IMR-90 (cell line): Measurements from ENCODE around the gene FANCE. TPM values are rescaled to one million over a fixed set of nuclear protein-coding genes. Genes with fewer than 3 reads are reported as not detected.

Source experiments
- ATAC-seq: fragments of 200-7000 bp; cut with Tn5 transposase; 2 replicates; pipeline ENCODE4 v1.9.1; 2020; ENCODE audit warnings: low read depth, mild to moderate bottlenecking, moderate library complexity
- BruUV-seq: library from RNA; stranded (reverse); fragments of 400-500 nt; replicated peaks from 2 replicates; lab custom pipeline; 2021; lab: Mats Ljungman, UMichigan
- CTCF ChIA-PET: fragments of 300-600 bp; formaldehyde crosslinking; extraction: SDS; loops from one replicate; lab custom pipeline; 2021; ENCODE audit warnings: antibody characterized with exemption; lab: Yijun Ruan, JAX
- POLR2A ChIA-PET: fragments of 300-600 bp; sonication (Branson Sonifier 250); formaldehyde crosslinking; loops from one replicate; lab custom pipeline; 2022; ENCODE audit warnings: antibody characterized with exemption; ENCODE audit not compliant: unreplicated experiment; lab: Charles Lee
- DNase-seq: peaks from one replicate; pipeline ENCODE4 v3.0.0; 2013
- H2AFZ ChIP-seq: replicated peaks from 2 replicates; pipeline ENCODE3; 2013; ENCODE audit warnings: low read length, mild to moderate bottlenecking; ENCODE audit not compliant: poor library complexity
- H2AK5ac ChIP-seq: 2 replicates; pipeline ENCODE4 v1.6.1; 2013; ENCODE audit warnings: low read depth, low read length, inconsistent platforms
- H2AK9ac ChIP-seq: replicated peaks from 2 replicates; pipeline ENCODE3; 2013; ENCODE audit warnings: mild to moderate bottlenecking, low read depth, low read length, moderate library complexity; ENCODE audit not compliant: poor library complexity
- H2BK120ac ChIP-seq: 2 replicates; pipeline ENCODE4 v1.6.1; 2013; ENCODE audit warnings: low read depth, low read length, inconsistent platforms
- H2BK15ac ChIP-seq: 3 replicates; pipeline ENCODE4 v1.6.1; 2013; ENCODE audit warnings: low read depth, low read length, inconsistent platforms
- H2BK20ac ChIP-seq: 2 replicates; pipeline ENCODE4 v1.6.1; 2013; ENCODE audit warnings: low read depth, mild to moderate bottlenecking, inconsistent platforms, low read length, moderate library complexity
- H2BK5ac ChIP-seq: 2 replicates; pipeline ENCODE4 v1.6.1; 2013; ENCODE audit warnings: mild to moderate bottlenecking, low read depth, low read length, inconsistent platforms; ENCODE audit not compliant: poor library complexity, severe bottlenecking
- H3K14ac ChIP-seq: replicated peaks from 2 replicates; pipeline ENCODE4 v1.6.1; 2013; ENCODE audit warnings: low read depth, low read length, inconsistent platforms
- H3K18ac ChIP-seq: 2 replicates; pipeline ENCODE4 v1.6.1; 2013; ENCODE audit warnings: low read depth, low read length, control low read depth
- H3K23ac ChIP-seq: 2 replicates; pipeline ENCODE4 v1.6.1; 2013; ENCODE audit warnings: low read depth, low read length, inconsistent platforms
- H3K27ac ChIP-seq: 2 replicates; pipeline ENCODE4 v1.5.1; 2013; ENCODE audit warnings: mild to moderate bottlenecking, control low read depth, low read length; ENCODE audit not compliant: insufficient read depth
- H3K27me3 ChIP-seq: 2 replicates; pipeline ENCODE4 v1.6.1; 2013; ENCODE audit warnings: low read length; ENCODE audit not compliant: control insufficient read depth, insufficient read depth
- H3K36me3 ChIP-seq: 2 replicates; pipeline ENCODE4 v1.6.1; 2013; ENCODE audit warnings: low read length, mixed read lengths; ENCODE audit not compliant: control insufficient read depth, insufficient read depth
- H3K4ac ChIP-seq: 2 replicates; pipeline ENCODE4 v1.6.1; 2013; ENCODE audit warnings: low read depth, low read length, inconsistent platforms
- H3K4me1 ChIP-seq: 2 replicates; pipeline ENCODE4 v1.6.1; 2013; ENCODE audit warnings: low read length, mixed read lengths; ENCODE audit not compliant: control insufficient read depth, insufficient read depth
- H3K4me2 ChIP-seq: 2 replicates; pipeline ENCODE4 v1.6.1; 2013; ENCODE audit warnings: low read depth, mild to moderate bottlenecking, control low read depth, low read length, moderate library complexity
- H3K4me3 ChIP-seq: 2 replicates; pipeline ENCODE4 v1.5.1; 2013; ENCODE audit warnings: low read depth, mild to moderate bottlenecking, control low read depth, low read length, moderate library complexity; ENCODE audit not compliant: insufficient read depth
- H3K56ac ChIP-seq: 2 replicates; pipeline ENCODE4 v1.6.1; 2013; ENCODE audit warnings: low read length, inconsistent platforms; ENCODE audit not compliant: insufficient read depth; ENCODE audit errors: extremely low read depth
- H3K79me1 ChIP-seq, 2 experiments: 2 replicates each; pipeline ENCODE4 v1.6.1; 2013; ENCODE audit warnings: low read length in 2 of 2, inconsistent platforms in 1 of 2, low read depth in 1 of 2
- H3K9ac ChIP-seq: 2 replicates; pipeline ENCODE4 v1.6.1; 2013; ENCODE audit warnings: low read depth, low read length, control low read depth
- H3K9me1 ChIP-seq: 2 replicates; pipeline ENCODE4 v1.6.1; 2013; ENCODE audit warnings: low read length, inconsistent platforms; ENCODE audit not compliant: insufficient read depth
- H3K9me3 ChIP-seq: 2 replicates; pipeline ENCODE4 v1.6.1; 2013; ENCODE audit warnings: low read length; ENCODE audit not compliant: control insufficient read depth, insufficient read depth
- H4K20me1 ChIP-seq: 2 replicates; pipeline ENCODE4 v1.6.1; 2013; ENCODE audit warnings: low read length, inconsistent platforms; ENCODE audit not compliant: insufficient read depth
- H4K5ac ChIP-seq: 2 replicates; pipeline ENCODE4 v1.6.1; 2013; ENCODE audit warnings: mild to moderate bottlenecking, low read depth, low read length, control low read depth
- H4K8ac ChIP-seq, 2 experiments: 2 replicates each; pipeline ENCODE4 v1.6.1; 2013; ENCODE audit warnings: low read depth in 2 of 2, low read length in 2 of 2, control low read depth in 1 of 2, inconsistent platforms in 1 of 2
- H4K91ac ChIP-seq: 2 replicates; pipeline ENCODE4 v1.6.1; 2013; ENCODE audit warnings: low read depth, low read length, inconsistent platforms; ENCODE audit not compliant: insufficient read depth
- NFE2L2 ChIP-seq: fragments of 150-350 bp; IDR thresholded peaks from 2 replicates; pipeline ENCODE4 v1.6.1; 2016; ENCODE audit warnings: low read depth, mild to moderate bottlenecking, low read length
- WGBS, 2 experiments: methylation state at CpG; one replicate each; pipeline versions ENCODE4 v1.1.5 to v1.1.7; 2013; ENCODE audit warnings: missing lambda C conversion rate in 2 of 2; ENCODE audit not compliant: insufficient read length in 1 of 2; ENCODE audit errors: extremely low coverage in 2 of 2; 5-methylcytosine and 5-hydroxymethylcytosine counted together
- dilution Hi-C: fragments of 300-500 bp; cut with HindIII; formaldehyde crosslinking; loops from one replicate; pipeline ENCODE4 v1.14.3; 2018; ENCODE audit warnings: low sequenced_read_pairs; ENCODE audit not compliant: unreplicated experiment
- in situ Hi-C: fragments of 300-500 bp; cut with MboI; formaldehyde crosslinking; loops from 3 replicates; pipeline ENCODE4 v1.14.3; 2019; ENCODE audit warnings: low sequenced_read_pairs, inconsistent platforms, mixed read lengths
- intact Hi-C: fragments of 100-400 bp; cut with micrococcal nuclease; formaldehyde crosslinking; loops from 2 replicates; pipeline ENCODE4 v1.10.0; 2022
- polyA plus RNA-seq, 3 experiments: library from polyadenylated mRNA; depleted of rRNA; stranded (reverse); fragments of >200 nt; gene quantifications; 2 replicates each; pipeline ENCODE4 v1.2.3, GENCODE V29; 2012; ENCODE audit warnings: low replicate concordance in 1 of 3
- total RNA-seq: library from RNA; depleted of rRNA; stranded (reverse); fragments of >200 nt; gene quantifications from 2 replicates; pipeline ENCODE4 v1.2.3, GENCODE V29; 2012

The FANCE gene
- total and polyA plus RNA-seq, 2 of the 4 experiments (the other 2 are of a cell fraction), result 7.1 to 9.1 TPM

DNA sequence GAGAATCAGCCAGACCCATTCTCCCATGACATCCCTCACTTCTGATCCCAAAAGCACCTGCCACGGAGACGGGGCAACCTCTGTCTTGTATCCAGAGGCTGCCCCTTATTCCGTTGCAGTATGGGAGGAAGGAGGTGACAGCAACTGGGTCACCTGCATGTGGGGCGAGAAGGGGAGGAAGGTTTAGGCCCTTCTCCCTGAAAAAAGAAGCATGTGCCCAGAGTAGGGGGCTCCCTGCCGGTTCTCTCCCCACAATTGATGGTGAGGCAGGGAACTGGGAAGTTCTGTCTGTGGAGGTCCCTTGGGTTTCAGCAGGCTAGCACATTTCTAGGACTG lies 49.3 kb upstream of the FANCE start:
- no peak overlapping the region for H3K18ac ChIP-seq
- ATAC-seq (no peak), DNase-seq (no peak)
- no peak overlapping the region for H2BK20ac ChIP-seq
- CTCF ChIA-PET, result no interaction called here
- no peak overlapping the region for H4K5ac ChIP-seq
- in situ Hi-C loops (no loop called here), dilution Hi-C loops (no loop called here), intact Hi-C loops (no loop called here)
- no peak overlapping the region for H3K27ac ChIP-seq
- H2AK9ac ChIP-seq, result no peak overlapping the region
- no peak overlapping the region for H2BK120ac ChIP-seq
- no peak overlapping the region for H3K4ac ChIP-seq
- BruUV-seq, result no TSS peak
- H3K9me1 ChIP-seq, result peaks cover 29% of the 10 kb centered on the region
- no peak overlapping the region for H3K9ac ChIP-seq
- no peaks in the 10 kb centered on the region for H3K9me3 ChIP-seq
- H3K36me3 ChIP-seq, result 0 out of 2 replicates have a peak, but pooled peaks cover 2% of the 10 kb centered on the region
- H3K4me3 ChIP-seq, result no peak overlapping the region
- H2BK5ac ChIP-seq, result no peak overlapping the region
- H3K4me1 ChIP-seq, result peaks cover 10% of the 10 kb centered on the region
- H2AK5ac ChIP-seq, result peak overlapping the region; percentile 31; the same call in 1 of the 2 replicates
- no peak overlapping the region for H2BK15ac ChIP-seq
- no peak overlapping the region for H4K8ac ChIP-seq
- H4K20me1 ChIP-seq, result peaks cover 28% of the 10 kb centered on the region
- no peak overlapping the region for H3K23ac ChIP-seq
- TF ChIP-seq NFE2L2, result no peak
- WGBS, 2 experiments, result no CpG with 5 or more reads among the region's 5 CpGs
- peaks cover 44 to 89% of the 10 kb centered on the region in 2 experiments for H3K79me1 ChIP-seq
- H3K27me3 ChIP-seq, result no peaks in the 10 kb centered on the region
- no peak overlapping the region for H3K4me2 ChIP-seq
- H3K14ac ChIP-seq, result no peak overlapping the region
- no peak overlapping the region for H4K91ac ChIP-seq
- H2AFZ ChIP-seq, result no peak overlapping the region
- POLR2A ChIA-PET, result no interaction called here
- H3K56ac ChIP-seq, result no peak overlapping the region
